ENCODE data around the gene BARD1. TPM values are rescaled to one million over a fixed set of nuclear protein-coding genes. Genes with fewer than 3 reads are reported as not detected.

Gene BARD1
- total RNA-seq, 3 donors from 2014 or later (not counting 1 experiment from before 2014, with no cell fraction given), result 11.5 to 16.5 (median 13.9) TPM

DNA sequence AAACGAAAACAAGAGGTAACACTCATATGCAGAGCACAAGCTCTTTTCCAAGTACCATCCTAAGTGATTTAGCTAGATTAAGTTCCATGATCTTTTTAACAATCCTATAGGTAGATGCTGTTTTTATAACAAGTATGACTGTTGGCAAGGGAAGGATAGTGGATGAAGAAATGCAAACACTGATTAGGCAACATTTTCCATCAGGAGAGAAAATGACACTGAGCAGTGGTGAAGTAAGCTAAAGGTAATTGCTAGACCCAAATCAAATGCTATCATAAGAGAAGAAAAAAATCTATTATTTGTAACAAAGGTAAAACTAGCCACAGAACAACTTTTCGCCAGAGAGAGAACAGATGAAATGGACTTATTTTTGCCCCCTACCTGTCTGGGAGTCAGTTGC is 34.3 kb upstream of the BARD1 start:
- no peak overlapping the region for H3K27ac ChIP-seq (ENCODE audit: low read length)
- no peaks in the 10 kb centered on the region for H3K4me1 ChIP-seq (ENCODE audit: control insufficient read depth, insufficient read depth, low read length)
- Mint-ChIP-seq H3K27me3 (ENCODE audit: low read depth in 2 of 2) (no peaks in the 10 kb centered on the region), H3K27ac (no peak overlapping the region), H3K4me1 (no peaks in the 10 kb centered on the region), H3K4me3 (no peak overlapping the region), H3K36me3 (no peaks in the 10 kb centered on the region), H3K9me3 (no peaks in the 10 kb centered on the region)
- 100% methylated on average over 1 of the region's 2 CpGs for WGBS (ENCODE audit: insufficient coverage)
- no peak for ATAC-seq
- DNase-seq, result no peak
- H3K9me3 ChIP-seq (ENCODE audit: control insufficient read depth, insufficient read depth, low read length), result peaks cover 4% of the 10 kb centered on the region
- intact Hi-C loops (cut with micrococcal nuclease), result no loop called here
- no peak overlapping the region for H3K4me3 ChIP-seq (ENCODE audit: low read length)
- H3K27me3 ChIP-seq (ENCODE audit: control insufficient read depth, insufficient read depth, low read length), result no peaks in the 10 kb centered on the region
- no peak for TF ChIP-seq CTCF (IDR thresholded peaks at IDR 0.05)
- H3K36me3 ChIP-seq (ENCODE audit: control insufficient read depth, insufficient read depth, low read length), result no peaks in the 10 kb centered on the region

- DNase-seq (no peak), ATAC-seq (no peak)
- Histone ChIP-seq H3K27ac (ENCODE audit: low read length) (no peak overlapping the region), H3K4me1 (ENCODE audit: control insufficient read depth, insufficient read depth, low read length) (no peaks in the 10 kb centered on the region), H3K36me3 (ENCODE audit: control insufficient read depth, insufficient read depth, low read length) (no peaks in the 10 kb centered on the region), H3K9me3 (ENCODE audit: control insufficient read depth, insufficient read depth, low read length) (peaks cover 4% of the 10 kb centered on the region), H3K4me3 (ENCODE audit: low read length) (no peak overlapping the region), H3K27me3 (ENCODE audit: control insufficient read depth, insufficient read depth, low read length) (no peaks in the 10 kb centered on the region)
- WGBS (ENCODE audit: insufficient coverage), result 92% methylated on average over 2 of the region's 2 CpGs
- intact Hi-C loops (cut with micrococcal nuclease), result loop anchor here (10.0 kb wide), 1 partner anchor 1585 kb away; no protein-coding TSS in a partner anchor
- no peaks in the 10 kb centered on the region for H3K4me1 Mint-ChIP-seq
- no peaks in the 10 kb centered on the region for H3K36me3 Mint-ChIP-seq
- no peaks in the 10 kb centered on the region for H3K27me3 Mint-ChIP-seq (ENCODE audit: low read depth in 2 of 2)
- no peaks in the 10 kb centered on the region for H3K9me3 Mint-ChIP-seq
- no peak for TF ChIP-seq CTCF (IDR thresholded peaks at IDR 0.05)
- no peak overlapping the region for H3K27ac Mint-ChIP-seq
- no peak overlapping the region for H3K4me3 Mint-ChIP-seq
These were observed 30.0 kb upstream of the BARD1 start for GRCh38 chr2:214839464-214839863.

- DNase-seq (no peak), ATAC-seq (no peak)
- no peaks in the 10 kb centered on the region for H3K4me1 ChIP-seq (ENCODE audit: control insufficient read depth, insufficient read depth, low read length)
- Mint-ChIP-seq H3K36me3 (no peaks in the 10 kb centered on the region), H3K9me3 (no peaks in the 10 kb centered on the region), H3K4me3 (no peak overlapping the region), H3K27ac (no peak overlapping the region), H3K27me3 (ENCODE audit: low read depth in 2 of 2) (no peaks in the 10 kb centered on the region), H3K4me1 (no peaks in the 10 kb centered on the region)
- intact Hi-C loops (cut with micrococcal nuclease), result loop anchor here (10.0 kb wide), 1 partner anchor 1583 kb away; no protein-coding TSS in a partner anchor
- H3K27me3 ChIP-seq (ENCODE audit: control insufficient read depth, insufficient read depth, low read length), result no peaks in the 10 kb centered on the region
- H3K36me3 ChIP-seq (ENCODE audit: control insufficient read depth, insufficient read depth, low read length), result no peaks in the 10 kb centered on the region
- peaks cover 4% of the 10 kb centered on the region for H3K9me3 ChIP-seq (ENCODE audit: control insufficient read depth, insufficient read depth, low read length)
- no peak overlapping the region for H3K27ac ChIP-seq (ENCODE audit: low read length)
- no peak overlapping the region for H3K4me3 ChIP-seq (ENCODE audit: low read length)
- TF ChIP-seq CTCF (IDR thresholded peaks at IDR 0.05), result no peak
These were observed 28.0 kb upstream of the BARD1 start for GRCh38 chr2:214837466-214837865.

- Mint-ChIP-seq H3K4me3 (no peak overlapping the region), H3K27me3 (ENCODE audit: low read depth in 2 of 2) (no peaks in the 10 kb centered on the region), H3K9me3 (no peaks in the 10 kb centered on the region), H3K27ac (no peak overlapping the region), H3K36me3 (no peaks in the 10 kb centered on the region), H3K4me1 (no peaks in the 10 kb centered on the region)
- H3K27ac ChIP-seq (ENCODE audit: low read length), result no peak overlapping the region
- no peaks in the 10 kb centered on the region for H3K4me1 ChIP-seq (ENCODE audit: control insufficient read depth, insufficient read depth, low read length)
- no peaks in the 10 kb centered on the region for H3K27me3 ChIP-seq (ENCODE audit: control insufficient read depth, insufficient read depth, low read length)
- TF ChIP-seq CTCF (IDR thresholded peaks at IDR 0.05), result no peak
- no peak overlapping the region for H3K4me3 ChIP-seq (ENCODE audit: low read length)
- H3K36me3 ChIP-seq (ENCODE audit: control insufficient read depth, insufficient read depth, low read length), result no peaks in the 10 kb centered on the region
- peaks cover 4% of the 10 kb centered on the region for H3K9me3 ChIP-seq (ENCODE audit: control insufficient read depth, insufficient read depth, low read length)
- intact Hi-C loops (cut with micrococcal nuclease), result loop anchor here (10.0 kb wide), 1 partner anchor 1582 kb away; no protein-coding TSS in a partner anchor
- ATAC-seq (no peak), DNase-seq (no peak)
These were observed 27.1 kb upstream of the BARD1 start for GRCh38 chr2:214836568-214836967.
